H9 (cell line): Measurements from ENCODE around the gene C9orf43. TPM values are rescaled to one million over a fixed set of nuclear protein-coding genes. Genes with fewer than 3 reads are reported as not detected.

Source experiments
- DNase-seq: peaks from one replicate; pipeline ENCODE4 v3.0.0-alpha.2; 2017
- H2AFZ ChIP-seq: one replicate; pipeline ENCODE4 v1.6.1; 2013; ENCODE audit warnings: mild to moderate bottlenecking, low read length, control low read depth, moderate library complexity
- H2AK5ac ChIP-seq: 2 replicates; pipeline ENCODE4 v1.6.1; 2013; ENCODE audit warnings: low read length, control low read depth, mixed read lengths; ENCODE audit not compliant: insufficient read length
- H2BK120ac ChIP-seq: one replicate; pipeline ENCODE4 v1.6.1; 2013; ENCODE audit warnings: low read depth, mild to moderate bottlenecking, low read length, control low read depth, inconsistent platforms; ENCODE audit not compliant: poor library complexity, severe bottlenecking
- H2BK12ac ChIP-seq: 2 replicates; pipeline ENCODE4 v1.6.1; 2013; ENCODE audit warnings: low read length, control low read depth, mixed read lengths, low read depth; ENCODE audit not compliant: insufficient read length
- H2BK15ac ChIP-seq: 2 replicates; pipeline ENCODE4 v1.6.1; 2013; ENCODE audit warnings: low read depth, low read length, control low read depth
- H2BK20ac ChIP-seq: one replicate; pipeline ENCODE4 v1.6.1; 2013; ENCODE audit warnings: low read depth, mild to moderate bottlenecking, low read length, control low read depth, inconsistent platforms; ENCODE audit not compliant: poor library complexity, severe bottlenecking
- H2BK5ac ChIP-seq: 2 replicates; pipeline ENCODE4 v1.6.1; 2013; ENCODE audit warnings: low read length, control low read depth, mixed read lengths; ENCODE audit not compliant: insufficient read length
- H3K14ac ChIP-seq: 2 replicates; pipeline ENCODE4 v1.6.1; 2013; ENCODE audit warnings: low read length, control low read depth; ENCODE audit not compliant: insufficient read depth
- H3K18ac ChIP-seq: 2 replicates; pipeline ENCODE4 v1.6.1; 2013; ENCODE audit warnings: low read depth, mild to moderate bottlenecking, mixed read lengths, low read length, control low read depth; ENCODE audit not compliant: insufficient read length
- H3K23ac ChIP-seq: 2 replicates; pipeline ENCODE4 v1.6.1; 2013; ENCODE audit warnings: low read length, control low read depth, mixed read lengths, low read depth; ENCODE audit not compliant: insufficient read length
- H3K23me2 ChIP-seq: 2 replicates; pipeline ENCODE4 v1.6.1; 2013; ENCODE audit warnings: low read depth, mild to moderate bottlenecking, mixed read lengths, low read length, control low read depth; ENCODE audit not compliant: insufficient read length, poor library complexity, severe bottlenecking
- H3K27ac ChIP-seq: 2 replicates; pipeline ENCODE4 v1.5.1; 2013; ENCODE audit warnings: low read length, control low read depth, mixed read lengths, low read depth; ENCODE audit not compliant: insufficient read length
- H3K27me3 ChIP-seq: 2 replicates; pipeline ENCODE4 v1.6.1; 2013; ENCODE audit warnings: low read length, control low read depth, inconsistent platforms; ENCODE audit not compliant: insufficient read depth
- H3K4ac ChIP-seq: 2 replicates; pipeline ENCODE4 v1.6.1; 2013; ENCODE audit warnings: low read depth, mild to moderate bottlenecking, control low read depth, inconsistent platforms, low read length, moderate library complexity
- H3K4me1 ChIP-seq: 2 replicates; pipeline ENCODE4 v1.6.1; 2013; ENCODE audit warnings: low read length, control low read depth, inconsistent platforms; ENCODE audit not compliant: insufficient read depth
- H3K4me2 ChIP-seq: 2 replicates; pipeline ENCODE4 v1.6.1; 2013; ENCODE audit warnings: low read length, control low read depth, mixed read lengths; ENCODE audit not compliant: insufficient read length, insufficient read depth
- H3K56ac ChIP-seq: 2 replicates; pipeline ENCODE4 v1.6.1; 2013; ENCODE audit warnings: low read depth, mild to moderate bottlenecking, mixed read lengths, low read length, control low read depth; ENCODE audit not compliant: insufficient read length
- H3K79me1 ChIP-seq: 2 replicates; pipeline ENCODE4 v1.6.1; 2013; ENCODE audit warnings: low read depth, mild to moderate bottlenecking, moderate library complexity, low read length, control low read depth, inconsistent platforms; ENCODE audit not compliant: insufficient read depth, poor library complexity, severe bottlenecking
- H3K79me2 ChIP-seq: 2 replicates; pipeline ENCODE4 v1.6.1; 2013; ENCODE audit warnings: low read length, control low read depth, inconsistent platforms; ENCODE audit not compliant: insufficient read depth
- H3K9ac ChIP-seq: 2 replicates; pipeline ENCODE4 v1.6.1; 2013; ENCODE audit warnings: low read length, control low read depth, mixed read lengths; ENCODE audit not compliant: insufficient read length; ENCODE audit errors: extremely low read depth
- H3K9me3 ChIP-seq: one replicate; pipeline ENCODE4 v1.6.1; 2013; ENCODE audit warnings: low read depth, low read length, inconsistent platforms; ENCODE audit not compliant: control insufficient read depth
- H3T11ph ChIP-seq: one replicate; pipeline ENCODE4 v1.6.1; 2013; ENCODE audit warnings: mild to moderate bottlenecking, low read length, control low read depth, inconsistent platforms
- H4K20me1 ChIP-seq: one replicate; pipeline ENCODE4 v1.6.1; 2013; ENCODE audit not compliant: control insufficient read depth, insufficient read length, insufficient read depth
- H4K5ac ChIP-seq: 2 replicates; pipeline ENCODE4 v1.6.1; 2013; ENCODE audit warnings: low read depth, mild to moderate bottlenecking, mixed read lengths, low read length, control low read depth; ENCODE audit not compliant: insufficient read length
- H4K8ac ChIP-seq: replicated peaks from 2 replicates; pipeline ENCODE4 v1.6.1; 2013; ENCODE audit warnings: low read length, control low read depth, mixed read lengths, low read depth; ENCODE audit not compliant: insufficient read length
- H4K91ac ChIP-seq: 2 replicates; pipeline ENCODE4 v1.6.1; 2013; ENCODE audit warnings: low read depth, mild to moderate bottlenecking, moderate library complexity, mixed read lengths, low read length, control low read depth; ENCODE audit not compliant: insufficient read length
- H3K27ac Mint-ChIP-seq, 3 experiments: 2 replicates in 2 of 3; 3 replicates in 1 of 3; pipeline ENCODE4 v1.8.0; 2020 to 2021; ENCODE audit warnings: mixed read lengths in 3 of 3, mild to moderate bottlenecking in 1 of 3, moderate library complexity in 1 of 3
- H3K27me3 Mint-ChIP-seq: 2 replicates; pipeline ENCODE4 v1.8.0; 2021; ENCODE audit warnings: low read depth, mild to moderate bottlenecking, moderate library complexity, mixed read lengths
- H3K36me3 Mint-ChIP-seq, 3 experiments: 2 replicates in 2 of 3; 3 replicates in 1 of 3; pipeline ENCODE4 v1.8.0; 2020 to 2021; ENCODE audit warnings: low read depth in 3 of 3, mixed read lengths in 3 of 3; ENCODE audit not compliant: insufficient read depth in 1 of 3
- H3K4me1 Mint-ChIP-seq, 2 experiments: 2 replicates each; pipeline ENCODE4 v1.8.0; 2020; ENCODE audit warnings: mixed read lengths in 2 of 2
- H3K4me3 Mint-ChIP-seq, 2 experiments: 2 replicates in 1 of 2; 3 replicates in 1 of 2; pipeline ENCODE4 v1.8.0; 2020 to 2021; ENCODE audit warnings: mild to moderate bottlenecking in 2 of 2, mixed read lengths in 2 of 2, moderate library complexity in 1 of 2
- H3K9me3 Mint-ChIP-seq, 2 experiments: 2 replicates in 1 of 2; 3 replicates in 1 of 2; pipeline ENCODE4 v1.8.0; 2020; ENCODE audit warnings: mild to moderate bottlenecking in 2 of 2, mixed read lengths in 2 of 2, moderate library complexity in 1 of 2
- CTCF ChIP-seq: fragments of 200-600 bp; sonication (generic); conservative IDR thresholded peaks from 3 replicates; pipeline ENCODE4 v1.8.0; 2021; ENCODE audit warnings: antibody characterized with exemption, mild to moderate bottlenecking
- WGBS: extraction: QIAGEN DNeasy Blood & Tissue Kit; methylation state at CpG from one replicate; pipeline ENCODE4 v1.1.7; 2013; ENCODE audit warnings: missing lambda C conversion rate, low lambda C conversion rate, mixed read lengths; ENCODE audit not compliant: insufficient read length; ENCODE audit errors: extremely low coverage; 5-methylcytosine and 5-hydroxymethylcytosine counted together
- total RNA-seq: library from RNA; stranded (reverse); gene quantifications from 2 replicates; pipeline ENCODE4 v1.2.1, GENCODE V29; 2021

Gene C9orf43
- total RNA-seq, 1 experiment from 2014 or later, result 0.57 TPM

DNA sequence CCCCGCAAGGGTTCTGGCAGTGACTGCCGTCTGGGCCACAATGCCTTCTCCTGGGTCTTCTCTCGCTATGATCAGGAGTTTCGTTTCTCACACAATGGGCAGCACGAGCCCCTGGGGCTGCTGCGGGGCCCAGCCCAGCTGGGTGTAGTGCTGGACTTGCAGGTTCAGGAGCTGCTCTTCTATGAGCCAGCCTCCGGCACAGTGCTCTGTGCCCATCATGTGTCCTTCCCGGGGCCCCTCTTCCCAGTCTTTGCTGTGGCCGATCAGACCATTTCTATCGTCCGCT lies 40.7 kb upstream of the C9orf43 start:
- Mint-ChIP-seq H3K27me3 (no peaks in the 10 kb centered on the region), H3K9me3 (no peaks in the 10 kb centered on the region), H3K4me1 (peaks cover 8 to 15% of the 10 kb centered on the region in 2 experiments), H3K4me3 (no peak overlapping the region), H3K36me3 (peaks cover 0 to 24% (median 14%) of the 10 kb centered on the region in 3 experiments; a peak in 5 of 7 replicates), H3K27ac (no peak overlapping the region)
- TF ChIP-seq CTCF, result no peak
- Histone ChIP-seq H3K23me2 (peaks cover 3% of the 10 kb centered on the region), H3K9ac (no peak overlapping the region), H3K14ac (no peak overlapping the region), H4K91ac (no peak overlapping the region), H3K4ac (no peak overlapping the region), H3T11ph (no peak overlapping the region), H3K18ac (no peak overlapping the region), H3K4me1 (no peaks in the 10 kb centered on the region), H2BK120ac (no peak overlapping the region), H2BK15ac (no peak overlapping the region), H3K79me2 (no peaks in the 10 kb centered on the region), H4K8ac (no peak overlapping the region), H3K27me3 (no peaks in the 10 kb centered on the region), H3K4me2 (no peak overlapping the region), H3K9me3 (no peaks in the 10 kb centered on the region), H2AK5ac (no peak overlapping the region), H4K5ac (no peak overlapping the region), H3K27ac (no peak overlapping the region), H3K23ac (no peak overlapping the region), H3K79me1 (no peaks in the 10 kb centered on the region), H2AFZ (no peak overlapping the region), H3K56ac (no peak overlapping the region), H2BK5ac (no peak overlapping the region), H4K20me1 (no peaks in the 10 kb centered on the region), H2BK20ac (no peak overlapping the region), H2BK12ac (no peak overlapping the region)
- no CpG with 5 or more reads among the region's 11 CpGs for WGBS
- no peak for DNase-seq
